ENCODE results near the gene ATP11A.

ATP11A gene

GRCh38 chr13:112689303-112690245, at the start of gene ATP11A:
Gene ATP11A, plus strand, starts transcription at chr13:112690038. Its CDS starts 379 bp downstream, at chr13:112690417.
- DNase-seq (ENCODE audit: low read depth in 2 of 2), result peak; percentile 70 to 77

GRCh38 chr13:112641456-112642089, 48.3 kb upstream of the ATP11A start:
- no peak for DNase-seq (ENCODE audit: low read depth in 2 of 2)

- no peak for DNase-seq (ENCODE audit: low read depth in 2 of 2)
Measured at GRCh38 chr13:112642090-112642460, 47.8 kb upstream of the ATP11A start.

GRCh38 chr13:112643759-112644459, 45.9 kb upstream of the ATP11A start:
- DNase-seq (ENCODE audit: low read depth in 2 of 2), result no peak

- DNase-seq (ENCODE audit: low read depth in 2 of 2), result no peak
Measured at GRCh38 chr13:112645327-112645914, 44.4 kb upstream of the ATP11A start.

- DNase-seq (ENCODE audit: low read depth in 2 of 2), result no peak
Measured at GRCh38 chr13:112647256-112647655, 42.6 kb upstream of the ATP11A start.

- no peak for DNase-seq (ENCODE audit: low read depth in 2 of 2)
Measured at GRCh38 chr13:112648101-112648500, 41.7 kb upstream of the ATP11A start.

- DNase-seq (ENCODE audit: low read depth in 2 of 2), result no peak
Measured at GRCh38 chr13:112648966-112649690, 40.7 kb upstream of the ATP11A start.

GRCh38 chr13:112651311-112651710, 38.5 kb upstream of the ATP11A start:
- DNase-seq (ENCODE audit: low read depth in 2 of 2), result no peak

- no peak for DNase-seq (ENCODE audit: low read depth in 2 of 2)
Measured at GRCh38 chr13:112651750-112652511, 37.9 kb upstream of the ATP11A start.

- no peak for DNase-seq (ENCODE audit: low read depth in 2 of 2)
Measured at GRCh38 chr13:112652512-112653070, 37.2 kb upstream of the ATP11A start.

GRCh38 chr13:112653071-112653470, 36.8 kb upstream of the ATP11A start:
- DNase-seq (ENCODE audit: low read depth in 2 of 2), result no peak

- DNase-seq (ENCODE audit: low read depth in 2 of 2), result no peak
Measured at GRCh38 chr13:112655913-112656312, 33.9 kb upstream of the ATP11A start.

- DNase-seq (ENCODE audit: low read depth in 2 of 2), result no peak
Measured at GRCh38 chr13:112657850-112658445, 31.9 kb upstream of the ATP11A start.

GRCh38 chr13:112658808-112659207, 31.0 kb upstream of the ATP11A start:
- no peak for DNase-seq (ENCODE audit: low read depth in 2 of 2)

- DNase-seq (ENCODE audit: low read depth in 2 of 2), result no peak
Measured at GRCh38 chr13:112661291-112661690, 28.5 kb upstream of the ATP11A start.

- DNase-seq (ENCODE audit: low read depth in 2 of 2), result no peak
Measured at GRCh38 chr13:112664501-112665203, 25.2 kb upstream of the ATP11A start.

- DNase-seq (ENCODE audit: low read depth in 2 of 2), result no peak
Measured at GRCh38 chr13:112668924-112669323, 20.9 kb upstream of the ATP11A start.

- DNase-seq (ENCODE audit: low read depth in 2 of 2), result no peak
Measured at GRCh38 chr13:112669881-112670499, 19.8 kb upstream of the ATP11A start.
